Hepatocyte (in vitro differentiated cells): ENCODE measurements around the gene CXorf66. TPM values are rescaled to one million over a fixed set of nuclear protein-coding genes. Genes with fewer than 3 reads are reported as not detected.
"Not testable (repeated sequence)": the region's sequence is repeated elsewhere in the genome, so short reads cannot be mapped to it uniquely, and the experiment has no call there.

ENCODE experiments used
- DNase-seq: peaks from one replicate; pipeline ENCODE4 v3.0.0-alpha.2; 2016; ENCODE audit warnings: low spot score
- H2AFZ ChIP-seq: fragments of 200-600 bp; sonication (generic); 2 replicates; pipeline ENCODE4 v1.6.0; 2016; ENCODE audit warnings: antibody characterized with exemption, mild to moderate bottlenecking
- H3K27ac ChIP-seq: fragments of 200-600 bp; sonication (generic); 2 replicates; pipeline ENCODE4 v1.5.1; 2016; ENCODE audit warnings: mild to moderate bottlenecking
- H3K27me3 ChIP-seq: fragments of 200-600 bp; sonication (generic); 2 replicates; pipeline ENCODE4 v1.6.1; 2016
- H3K36me3 ChIP-seq: fragments of 200-600 bp; sonication (generic); replicated peaks from 2 replicates; pipeline ENCODE4 v1.5.1; 2016; ENCODE audit warnings: low read depth; ENCODE audit not compliant: insufficient read depth
- H3K4me1 ChIP-seq: fragments of 200-600 bp; sonication (generic); 2 replicates; pipeline ENCODE4 v1.5.1; 2016; ENCODE audit warnings: mild to moderate bottlenecking, moderate library complexity; ENCODE audit not compliant: insufficient read depth
- H3K4me2 ChIP-seq: fragments of 200-600 bp; sonication (generic); 2 replicates; pipeline ENCODE4 v1.6.0; 2016
- H3K4me3 ChIP-seq: fragments of 200-600 bp; sonication (generic); 2 replicates; pipeline ENCODE4 v1.5.1; 2016; ENCODE audit warnings: mild to moderate bottlenecking
- H3K79me2 ChIP-seq: fragments of 200-600 bp; sonication (generic); 2 replicates; pipeline ENCODE4 v1.6.0; 2017; ENCODE audit warnings: mild to moderate bottlenecking
- H3K9me2 ChIP-seq: fragments of 200-600 bp; sonication (generic); replicated peaks from 2 replicates; pipeline ENCODE4 v1.6.0; 2017; ENCODE audit warnings: mild to moderate bottlenecking; ENCODE audit not compliant: insufficient read depth
- H3K9me3 ChIP-seq: fragments of 200-600 bp; sonication (generic); 2 replicates; pipeline ENCODE4 v1.5.1; 2016; ENCODE audit warnings: low read depth, mild to moderate bottlenecking
- H4K20me1 ChIP-seq: fragments of 200-600 bp; sonication (generic); 2 replicates; pipeline ENCODE4 v1.6.0; 2016; ENCODE audit warnings: mild to moderate bottlenecking; ENCODE audit not compliant: insufficient read depth, poor library complexity, severe bottlenecking
- CTCF ChIP-seq: fragments of 200-600 bp; sonication (generic); IDR thresholded peaks from 2 replicates; pipeline ENCODE4 v1.5.1; 2016; ENCODE audit warnings: antibody characterized with exemption, mild to moderate bottlenecking; ENCODE audit not compliant: poor library complexity
- EZH2 ChIP-seq: fragments of 200-600 bp; sonication (generic); IDR thresholded peaks from 2 replicates; pipeline ENCODE4 v1.6.1; 2016; ENCODE audit warnings: antibody characterized with exemption, mild to moderate bottlenecking, borderline replicate concordance
- EZH2phosphoT487 ChIP-seq: fragments of 200-600 bp; sonication (generic); IDR thresholded peaks from one replicate; pipeline ENCODE4 v1.6.1; 2018; ENCODE audit warnings: antibody characterized with exemption, mild to moderate bottlenecking, low read depth, moderate library complexity; ENCODE audit not compliant: unreplicated experiment, severe bottlenecking
- WGBS: methylation state at CpG from one replicate; pipeline ENCODE4 v1.1.6; 2016; ENCODE audit warnings: low lambda C conversion rate; ENCODE audit errors: missing lambda C conversion rate; 5-methylcytosine and 5-hydroxymethylcytosine counted together
- polyA plus RNA-seq: library from polyadenylated mRNA; unstranded; fragments of >200 nt; fragmentation: Nextera tagmentation; extraction: Ambion mirVana; gene quantifications from 2 replicates; pipeline ENCODE4 v1.2.1, GENCODE V29; 2016
- total RNA-seq: library from RNA; depleted of rRNA; stranded (reverse); fragments of >200 nt; gene quantifications from 2 replicates; pipeline ENCODE4 v1.2.3, GENCODE V29; 2014

Gene CXorf66
- total and polyA plus RNA-seq, 2 experiments from 2014 or later: not detected

GRCh38 chrX:139924696-139925095, 40.6 kb downstream of the CXorf66 start:
- peaks cover 5% of the 10 kb centered on the region for H4K20me1 ChIP-seq
- no peaks in the 10 kb centered on the region for H3K27me3 ChIP-seq
- no peaks in the 10 kb centered on the region for H3K9me3 ChIP-seq
- no peak overlapping the region for H3K4me3 ChIP-seq
- no peaks in the 10 kb centered on the region for H3K4me1 ChIP-seq
- no peak for DNase-seq
- H3K4me2 ChIP-seq: no peak overlapping the region
- no peaks in the 10 kb centered on the region for H3K36me3 ChIP-seq
- 56% methylated on average over 6 of the region's 6 CpGs for WGBS
- H3K27ac ChIP-seq: no peak overlapping the region
- H2AFZ ChIP-seq: no peak overlapping the region
- H3K9me2 ChIP-seq: no peaks in the 10 kb centered on the region
- peaks cover 53% of the 10 kb centered on the region for H3K79me2 ChIP-seq
- no peak for TF ChIP-seq EZH2
- no peak for TF ChIP-seq EZH2phosphoT487
- no peak for TF ChIP-seq CTCF

- Histone ChIP-seq H3K9me2 (no peaks in the 10 kb centered on the region), H3K4me3 (no peak overlapping the region), H3K27ac (no peak overlapping the region), H3K27me3 (no peaks in the 10 kb centered on the region), H2AFZ (no peak overlapping the region), H3K9me3 (no peaks in the 10 kb centered on the region), H3K79me2 (peaks cover 48% of the 10 kb centered on the region), H3K36me3 (no peaks in the 10 kb centered on the region), H3K4me1 (no peaks in the 10 kb centered on the region), H3K4me2 (no peak overlapping the region), H4K20me1 (peaks cover 5% of the 10 kb centered on the region)
- no peak for DNase-seq
- WGBS: 59% methylated on average over 5 of the region's 5 CpGs
- TF ChIP-seq EZH2 (no peak), EZH2phosphoT487 (no peak), CTCF (no peak)
These were observed 41.1 kb downstream of the CXorf66 start for GRCh38 chrX:139924069-139924695.

- not testable (repeated sequence) for H3K27ac ChIP-seq, H2AFZ ChIP-seq, H3K4me2 ChIP-seq, H4K20me1 ChIP-seq, H3K9me2 ChIP-seq, H3K4me3 ChIP-seq, H3K9me3 ChIP-seq, DNase-seq, H3K36me3 ChIP-seq, H3K27me3 ChIP-seq, H3K4me1 ChIP-seq
- H3K79me2 ChIP-seq: peaks cover 21% of the 10 kb centered on the region
- WGBS: 58% methylated on average over 6 of the region's 6 CpGs
These were observed 44.2 kb downstream of the CXorf66 start for GRCh38 chrX:139921142-139921541.

- WGBS: 83% methylated on average over 1 of the region's 1 CpG
- Histone ChIP-seq H3K4me1 (no peaks in the 10 kb centered on the region), H3K4me2 (no peak overlapping the region), H4K20me1 (no peaks in the 10 kb centered on the region), H2AFZ (no peak overlapping the region), H3K27me3 (no peaks in the 10 kb centered on the region), H3K9me2 (no peaks in the 10 kb centered on the region), H3K79me2 (peaks cover 13% of the 10 kb centered on the region), H3K27ac (no peak overlapping the region), H3K36me3 (no peaks in the 10 kb centered on the region), H3K9me3 (no peaks in the 10 kb centered on the region), H3K4me3 (no peak overlapping the region)
- TF ChIP-seq EZH2phosphoT487 (no peak), EZH2 (no peak), CTCF (no peak)
- DNase-seq: no peak
These were observed 45.0 kb downstream of the CXorf66 start for GRCh38 chrX:139920316-139920715.
